Stimulated activated CD4-positive, alpha-beta T cell treated with anti-CD3 and anti-CD28 coated beads, Interleukin-15, amount 100 ng/mL, for 1 hour (primary cell): Measurements from ENCODE around the gene CEACAM21.

Experiments used
- DNase-seq, 2 donors: peaks; one replicate each; pipeline ENCODE4 v3.0.0-alpha.2; 2020; ENCODE audit warnings: low read depth in 1 of 2, low spot score in 1 of 2

CEACAM21 gene

GRCh38 chr19:41616792-41617621 is 41.0 kb downstream of the CEACAM21 start:
- no peak for DNase-seq

- no peak for DNase-seq
These were observed 42.2 kb downstream of the CEACAM21 start for GRCh38 chr19:41617941-41618730.

- no peak for DNase-seq
These were observed 43.1 kb downstream of the CEACAM21 start for GRCh38 chr19:41619018-41619556.

- no peak for DNase-seq
These were observed 44.2 kb downstream of the CEACAM21 start for GRCh38 chr19:41620171-41620570.

GRCh38 chr19:41621226-41621625 is 45.3 kb downstream of the CEACAM21 start:
- no peak for DNase-seq

GRCh38 chr19:41621654-41622053 is 45.7 kb downstream of the CEACAM21 start:
- no peak for DNase-seq

GRCh38 chr19:41623360-41623759 is 47.4 kb downstream of the CEACAM21 start:
- DNase-seq, result no peak

GRCh38 chr19:41624515-41624914 is 48.5 kb downstream of the CEACAM21 start:
- no peak for DNase-seq

- no peak for DNase-seq
These were observed 49.0 kb downstream of the CEACAM21 start for GRCh38 chr19:41624937-41625336.

- no peak for DNase-seq
These were observed 50.3 kb downstream of the CEACAM21 start for GRCh38 chr19:41626278-41626677.

- DNase-seq, result no peak
These were observed 50.9 kb downstream of the CEACAM21 start, which contains the start of gene CEACAM4 for GRCh38 chr19:41626877-41627276. Gene CEACAM4 (minus strand): TSS chr19:41627074. CDS start chr19:41626963, 111 bp downstream.

- DNase-seq, result no peak
These were observed 52.2 kb downstream of the CEACAM21 start for GRCh38 chr19:41627966-41628675.
